ENCODE data around the gene LYRM7.

GRCh38 chr5:131239686-131240085, 68.9 kb downstream of the LYRM7 start:
- TF ChIP-seq, protein P1, sequence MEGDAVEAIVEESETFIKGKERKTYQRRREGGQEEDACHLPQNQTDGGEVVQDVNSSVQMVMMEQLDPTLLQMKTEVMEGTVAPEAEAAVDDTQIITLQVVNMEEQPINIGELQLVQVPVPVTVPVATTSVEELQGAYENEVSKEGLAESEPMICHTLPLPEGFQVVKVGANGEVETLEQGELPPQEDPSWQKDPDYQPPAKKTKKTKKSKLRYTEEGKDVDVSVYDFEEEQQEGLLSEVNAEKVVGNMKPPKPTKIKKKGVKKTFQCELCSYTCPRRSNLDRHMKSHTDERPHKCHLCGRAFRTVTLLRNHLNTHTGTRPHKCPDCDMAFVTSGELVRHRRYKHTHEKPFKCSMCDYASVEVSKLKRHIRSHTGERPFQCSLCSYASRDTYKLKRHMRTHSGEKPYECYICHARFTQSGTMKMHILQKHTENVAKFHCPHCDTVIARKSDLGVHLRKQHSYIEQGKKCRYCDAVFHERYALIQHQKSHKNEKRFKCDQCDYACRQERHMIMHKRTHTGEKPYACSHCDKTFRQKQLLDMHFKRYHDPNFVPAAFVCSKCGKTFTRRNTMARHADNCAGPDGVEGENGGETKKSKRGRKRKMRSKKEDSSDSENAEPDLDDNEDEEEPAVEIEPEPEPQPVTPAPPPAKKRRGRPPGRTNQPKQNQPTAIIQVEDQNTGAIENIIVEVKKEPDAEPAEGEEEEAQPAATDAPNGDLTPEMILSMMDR (conservative IDR thresholded peaks at IDR 0.05): no peak
- TF ChIP-seq ZFX (IDR thresholded peaks at IDR 0.05): no peak

Data from C4-2B (cell line).